PFSK-1 (cell line): ENCODE data around the gene SORD.

Experiments used
- FOXP2 ChIP-seq: optimal IDR thresholded peaks from 2 replicates; pipeline ENCODE3; 2011; ENCODE audit warnings: borderline replicate concordance, control low read depth, inconsistent platforms; ENCODE audit not compliant: insufficient read depth; ENCODE audit errors: extremely low read length, extremely low read depth
- POLR2AphosphoS5 ChIP-seq: IDR thresholded peaks from 2 replicates; pipeline ENCODE4 v1.6.1; 2012; ENCODE audit warnings: low read depth, mild to moderate bottlenecking, control low read depth, low read length, moderate library complexity
- REST ChIP-seq, 2 experiments: IDR thresholded peaks; 2 replicates each; pipeline versions ENCODE4 v1.6.1 to v1.8.0; 2011 to 2012; ENCODE audit warnings: low read depth in 2 of 2, low read length in 2 of 2, control low read depth in 1 of 2, inconsistent platforms in 1 of 2, mild to moderate bottlenecking in 1 of 2, moderate library complexity in 1 of 2; ENCODE audit not compliant: insufficient read depth in 1 of 2
- SIN3A ChIP-seq: IDR thresholded peaks from 2 replicates; pipeline ENCODE4 v1.6.1; 2012; ENCODE audit warnings: mild to moderate bottlenecking, low read length, moderate library complexity, borderline replicate concordance; ENCODE audit not compliant: insufficient read depth
- TAF1 ChIP-seq: IDR thresholded peaks from 2 replicates; pipeline ENCODE4 v1.6.1; 2012; ENCODE audit warnings: low read length, control low read depth, borderline replicate concordance; ENCODE audit not compliant: insufficient read depth

Gene SORD

GRCh38 chr15:45114751-45115085, 91.7 kb downstream of the SORD start:
- TF ChIP-seq FOXP2, result no peak
- TF ChIP-seq TAF1, result no peak

- TF ChIP-seq TAF1 (no peak), POLR2AphosphoS5 (no peak), FOXP2 (no peak), REST (IDR thresholded peaks at IDR 0.05; ENCODE audit: insufficient read depth in 1 of 2, low read depth in 2 of 2, low read length in 2 of 2) (no peak), SIN3A (no peak)
Measured at GRCh38 chr15:45115312-45115820, 92.4 kb downstream of the SORD start.

GRCh38 chr15:45116006-45116481, 93.0 kb downstream of the SORD start:
- TF ChIP-seq REST (IDR thresholded peaks at IDR 0.05; ENCODE audit: insufficient read depth in 1 of 2, low read depth in 2 of 2, low read length in 2 of 2) (no peak), FOXP2 (no peak), SIN3A (no peak), POLR2AphosphoS5 (no peak), TAF1 (no peak)

- TF ChIP-seq TAF1 (no peak), FOXP2 (no peak), POLR2AphosphoS5 (no peak), SIN3A (no peak), REST (IDR thresholded peaks at IDR 0.05; ENCODE audit: insufficient read depth in 1 of 2, low read depth in 2 of 2, low read length in 2 of 2) (no peak)
Measured at GRCh38 chr15:45116482-45117307, 93.7 kb downstream of the SORD start.

GRCh38 chr15:45117308-45118130, 94.5 kb downstream of the SORD start:
- TF ChIP-seq REST (IDR thresholded peaks at IDR 0.05; ENCODE audit: insufficient read depth in 1 of 2, low read depth in 2 of 2, low read length in 2 of 2) (no peak), SIN3A (no peak), TAF1 (no peak), FOXP2 (no peak), POLR2AphosphoS5 (no peak)
